ENCODE data around the gene PTTG2.
"Not testable (repeated sequence)": the region's sequence is repeated elsewhere in the genome, so short reads cannot be mapped to it uniquely, and the experiment has no call there.

The PTTG2 gene

DNA sequence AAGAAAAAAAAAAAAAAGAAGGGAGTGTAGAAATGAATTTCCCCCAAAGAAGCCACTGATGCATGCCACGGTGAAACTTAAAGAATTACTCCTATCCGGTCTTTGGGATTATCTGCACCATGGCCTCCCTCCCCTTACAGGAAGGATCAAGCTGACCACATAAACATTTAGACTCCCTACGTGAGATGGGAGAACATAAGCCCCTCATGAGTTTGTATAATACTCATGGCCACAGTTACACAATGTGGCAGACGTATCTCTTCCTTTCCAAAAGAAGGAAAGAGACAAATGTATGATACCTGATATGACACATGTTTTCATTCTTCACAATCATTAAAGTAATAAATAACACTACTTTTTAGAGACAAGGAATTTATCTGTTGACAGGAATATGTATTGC lies 3.3 kb upstream of the PTTG2 start:
- no peak for DNase-seq (ENCODE audit: low read depth)

DNA sequence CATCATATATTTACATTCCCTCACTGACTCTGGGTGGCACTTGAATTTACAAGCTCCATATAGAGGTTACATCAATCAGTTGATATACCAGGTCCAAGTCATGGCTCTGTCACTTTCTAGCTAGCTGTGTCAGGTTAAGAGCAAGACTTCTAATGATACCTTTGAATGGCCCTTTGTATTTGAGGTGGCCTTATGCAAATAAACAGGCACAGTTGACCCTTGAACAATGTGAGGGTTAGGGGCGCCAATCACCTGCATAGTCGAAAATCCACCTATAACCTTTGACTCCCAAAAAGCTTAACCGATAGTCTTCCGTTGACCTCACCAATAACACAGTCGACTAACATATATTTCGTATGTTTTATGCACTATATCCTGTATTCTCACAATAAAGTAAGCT lies 1.3 kb upstream of the PTTG2 start:
- DNase-seq (ENCODE audit: low read depth) = no peak

DNA sequence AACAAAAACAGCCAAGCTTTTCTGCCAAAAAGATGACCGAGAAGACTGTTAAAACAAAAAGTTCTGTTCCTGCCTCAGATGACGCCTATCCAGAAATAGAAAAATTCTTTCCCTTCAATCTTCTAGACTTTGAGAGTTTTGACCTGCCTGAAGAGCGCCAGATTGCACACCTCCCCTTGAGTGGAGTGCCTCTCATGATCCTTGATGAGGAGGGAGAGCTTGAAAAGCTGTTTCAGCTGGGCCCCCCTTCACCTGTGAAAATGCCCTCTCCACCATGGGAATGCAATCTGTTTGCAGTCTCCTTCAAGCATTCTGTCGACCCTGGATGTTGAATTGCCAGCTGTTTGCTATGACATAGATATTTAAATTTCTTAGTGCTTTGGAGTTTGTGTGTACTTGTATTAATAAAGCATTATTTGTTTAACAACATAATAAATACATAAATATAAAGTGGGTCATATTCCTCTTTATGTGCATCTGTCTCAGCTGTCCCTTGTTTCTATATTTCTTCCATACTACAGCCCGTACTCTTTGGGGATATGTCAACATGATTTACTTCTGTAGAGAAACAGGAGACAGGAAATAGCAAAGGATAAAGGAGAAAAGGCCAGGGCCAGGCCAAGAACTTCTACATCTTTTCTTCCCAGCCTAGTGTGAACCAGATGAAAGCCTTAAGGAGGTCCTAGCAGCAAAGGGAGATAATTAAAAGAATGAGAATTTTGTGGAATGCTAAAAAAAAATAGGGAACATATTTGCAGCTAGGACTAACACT lies 667 bp downstream of the PTTG2 start:
- no peak for DNase-seq (ENCODE audit: low read depth)

DNA sequence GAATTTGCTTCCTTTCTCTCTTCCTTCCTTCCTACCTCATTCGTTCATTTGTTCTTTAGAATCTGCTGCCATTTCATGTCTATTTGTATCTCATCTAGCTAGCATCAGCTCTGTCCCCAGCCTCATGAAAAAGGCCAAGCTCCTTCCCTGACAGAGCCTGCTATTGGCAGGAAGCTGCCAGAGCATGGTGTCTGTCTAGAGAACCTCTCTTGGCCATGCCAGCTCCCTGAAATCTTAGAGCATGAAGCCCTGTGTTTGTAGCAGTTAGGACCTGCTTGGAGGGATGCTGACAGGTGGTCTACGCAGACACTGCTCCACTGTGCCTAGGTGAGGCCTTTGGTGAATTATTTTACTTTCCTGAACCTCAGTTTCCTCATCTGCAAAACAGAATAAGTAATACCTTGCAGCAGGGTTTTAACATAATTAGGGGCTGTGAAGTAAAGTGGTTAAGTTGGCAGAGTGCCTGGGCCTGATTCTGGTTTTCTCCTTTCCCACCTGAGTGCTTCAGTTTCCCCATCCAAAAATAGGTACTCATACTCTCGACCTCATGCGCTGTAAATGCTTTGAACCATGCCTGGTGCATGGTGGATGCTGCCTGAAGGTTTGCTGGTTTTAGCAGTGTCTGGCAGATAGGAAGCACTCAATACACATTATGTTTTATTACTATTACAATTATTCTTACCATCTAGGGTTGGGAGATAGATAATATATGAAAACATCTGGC lies 4.7 kb downstream of the PTTG2 start:
- DNase-seq (ENCODE audit: low read depth) = no peak

DNA sequence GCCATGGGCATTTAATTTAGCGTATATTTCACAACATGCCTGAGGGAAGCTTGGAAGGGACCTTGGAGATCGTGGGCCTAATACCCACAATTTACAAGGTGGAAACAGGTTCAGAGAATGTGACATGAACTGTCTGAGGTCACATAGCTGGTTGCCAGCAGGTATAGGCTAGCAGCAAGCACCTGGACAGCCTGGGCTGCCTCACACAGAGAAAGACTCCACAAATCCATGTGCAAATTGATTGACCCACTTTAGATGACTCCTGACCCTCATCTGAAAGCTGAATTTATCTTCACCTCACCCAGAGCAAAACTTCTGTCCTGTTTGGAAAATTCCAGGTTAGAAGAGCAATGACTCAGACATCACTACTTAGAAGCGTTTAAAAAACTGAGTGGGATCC lies 5.8 kb downstream of the PTTG2 start:
- DNase-seq (ENCODE audit: low read depth) = no peak

DNA sequence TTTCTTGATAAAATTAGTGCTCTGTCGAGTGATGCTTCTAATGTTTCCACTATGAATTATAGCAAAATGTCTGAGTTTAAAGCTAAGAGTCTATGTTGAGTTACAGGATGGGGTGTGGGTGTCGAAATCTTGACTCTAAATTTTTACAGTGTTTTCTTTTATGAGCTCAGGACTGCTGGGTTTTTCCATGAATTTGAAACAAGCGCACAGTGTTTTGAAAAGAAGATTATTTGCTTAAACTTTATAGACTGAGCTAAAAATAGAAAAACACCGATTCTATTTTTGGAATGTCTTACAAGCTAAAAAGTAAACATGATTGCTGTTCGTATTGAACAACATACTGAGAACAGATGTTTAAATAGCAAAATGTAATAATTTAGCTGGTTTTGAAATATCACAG lies 7.5 kb downstream of the PTTG2 start:
- peak; percentile 27 for DNase-seq (ENCODE audit: low read depth)

DNA sequence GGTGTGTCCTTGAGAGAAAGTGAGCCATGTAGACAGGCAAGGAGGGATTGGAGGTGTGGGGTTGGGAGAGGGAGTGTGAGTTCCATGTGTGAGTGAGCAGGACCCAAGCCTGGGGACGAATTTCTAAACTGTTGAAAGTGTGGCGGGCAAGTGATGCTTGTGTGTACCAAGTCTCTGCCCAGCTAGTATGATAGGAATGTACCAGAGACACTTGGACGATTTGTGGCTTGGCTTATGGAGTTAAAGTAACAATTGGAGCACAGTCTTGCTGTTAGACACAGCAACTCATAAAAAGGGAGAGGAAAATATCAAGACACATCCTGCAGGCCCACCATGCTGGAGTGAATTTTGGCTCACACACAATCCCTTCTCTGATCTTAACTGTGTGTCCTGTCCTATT lies 8.5 kb downstream of the PTTG2 start:
- DNase-seq (ENCODE audit: low read depth) = peak; percentile 15

DNA sequence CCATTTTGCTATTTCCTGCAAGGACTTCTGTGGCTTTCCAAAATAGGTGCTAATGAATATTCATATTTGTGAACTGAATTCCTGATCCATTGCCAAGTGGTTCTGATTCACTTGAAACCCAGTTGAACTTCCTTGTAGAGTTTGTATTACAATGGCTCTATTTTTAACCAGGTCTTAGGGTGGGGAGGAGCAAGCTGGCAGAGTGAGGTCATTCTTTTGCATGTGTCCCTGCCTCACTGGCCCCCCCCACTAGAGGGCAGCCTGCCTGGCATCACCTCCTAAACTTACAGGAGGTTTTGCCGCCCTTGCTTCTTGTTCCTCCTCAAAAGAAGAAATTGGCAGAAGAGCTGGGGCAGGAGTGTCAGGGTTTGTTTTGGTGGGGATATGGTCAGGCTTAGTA lies 10.5 kb downstream of the PTTG2 start:
- peak; percentile 55 for DNase-seq (ENCODE audit: low read depth)

DNA sequence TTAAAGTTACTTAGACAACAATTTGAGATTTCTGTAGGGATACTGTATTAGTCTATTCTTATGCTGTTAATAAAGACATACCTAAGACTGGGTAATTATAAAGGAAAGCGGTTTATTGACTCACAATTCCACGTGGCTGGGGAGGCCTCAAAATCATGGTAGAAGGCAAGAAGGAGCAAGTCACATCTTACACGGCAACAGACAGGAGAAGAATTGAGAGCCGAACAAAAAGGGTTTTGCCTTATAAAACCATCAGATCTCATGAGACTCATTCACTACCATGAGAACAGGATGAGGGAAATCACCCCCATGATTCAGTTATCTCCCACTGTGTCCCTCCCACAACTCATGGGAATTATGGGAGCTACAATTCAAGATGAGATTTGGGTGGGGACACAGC lies 11.0 kb downstream of the PTTG2 start:
- no peak for DNase-seq (ENCODE audit: low read depth)

DNA sequence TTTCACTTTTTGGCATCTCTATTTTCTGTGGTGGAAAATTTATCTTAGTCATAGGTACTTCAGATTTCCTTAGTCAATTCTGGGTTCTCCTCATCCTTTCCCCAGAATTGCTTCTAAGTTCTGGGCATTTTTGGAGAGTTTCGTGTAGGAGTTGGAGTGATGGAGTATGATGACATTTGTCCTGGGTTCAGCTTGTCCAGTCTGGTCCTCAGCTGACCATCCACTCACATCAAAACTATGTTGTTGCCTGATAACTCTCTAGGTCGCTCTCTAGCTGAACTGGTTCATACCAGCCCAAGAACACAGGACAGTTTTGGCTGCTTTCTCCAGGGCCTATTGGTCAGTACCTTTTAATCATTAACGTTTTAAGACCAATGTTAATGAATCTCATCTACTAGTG lies 13.2 kb downstream of the PTTG2 start:
- DNase-seq (ENCODE audit: low read depth) = no peak

DNA sequence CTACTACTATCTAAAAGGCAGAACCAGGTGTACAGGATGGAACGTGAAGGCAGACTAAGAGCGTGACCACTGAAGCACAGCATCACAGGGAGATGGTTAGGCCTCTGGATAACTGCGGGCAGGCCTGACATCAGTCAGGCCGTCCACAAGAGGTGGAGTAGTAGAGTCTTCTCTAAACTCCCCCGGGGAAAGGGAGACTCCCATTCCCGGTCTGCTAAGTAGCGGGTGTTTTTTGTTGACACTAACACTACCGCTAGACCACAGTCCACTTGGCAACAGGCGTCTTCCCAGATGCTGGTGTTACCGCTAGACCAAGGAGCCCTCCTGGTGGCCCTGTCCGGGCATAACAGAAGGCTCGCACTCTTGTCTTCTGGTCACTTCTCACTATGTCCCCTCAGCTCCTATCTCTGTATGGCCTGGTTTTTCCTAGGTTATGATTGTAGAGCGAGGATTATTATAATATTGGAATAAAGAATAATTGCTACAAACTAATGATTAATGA lies 15.2 kb downstream of the PTTG2 start:
- DNase-seq (ENCODE audit: low read depth) = not testable (repeated sequence)

DNA sequence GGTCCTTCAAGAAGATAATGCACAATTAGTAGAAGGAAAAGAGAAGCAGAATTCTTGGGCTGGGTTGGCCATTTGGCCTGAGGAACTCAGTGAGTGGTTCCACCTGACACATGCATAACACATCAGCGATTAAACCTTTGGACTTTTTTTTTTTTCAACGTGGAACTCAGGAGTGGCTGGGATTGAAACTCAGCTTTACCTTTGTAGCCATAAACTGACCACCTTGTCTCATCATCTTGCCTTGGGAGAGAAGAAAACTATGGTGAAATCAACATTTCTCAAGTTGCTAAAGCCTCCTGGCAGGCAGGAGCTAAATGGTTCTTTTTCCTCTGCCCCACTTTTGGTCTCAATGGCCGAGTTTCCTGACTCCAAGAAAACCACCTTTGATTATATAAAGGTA lies 16.3 kb downstream of the PTTG2 start:
- DNase-seq (ENCODE audit: low read depth) = peak; percentile 29

DNA sequence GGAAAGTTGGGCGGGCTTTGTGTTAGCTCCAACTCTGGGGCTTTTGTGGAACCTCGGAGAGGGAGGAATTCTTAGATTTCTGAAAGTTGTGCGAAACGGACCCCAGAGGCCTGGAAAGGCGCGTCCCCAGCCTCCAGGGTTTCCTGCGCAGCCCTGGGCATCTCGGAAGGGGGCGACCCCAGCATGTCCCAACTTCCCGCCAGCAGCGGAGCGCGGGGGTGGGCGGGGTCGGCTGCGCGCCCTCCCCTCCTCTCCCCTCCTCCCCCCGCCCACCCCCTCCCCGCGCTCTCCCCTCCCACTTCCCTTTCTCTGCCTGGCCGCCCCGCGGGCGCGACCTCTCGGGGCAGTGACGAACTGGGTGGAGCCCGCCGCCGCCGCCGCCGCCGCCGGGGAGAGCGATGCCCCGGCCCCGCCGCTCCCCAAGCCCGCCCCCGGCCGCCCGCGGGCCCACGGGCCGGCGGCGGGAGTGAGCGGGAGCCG lies 16.8 kb downstream of the PTTG2 start:
- DNase-seq (ENCODE audit: low read depth) = peak; percentile 49

DNA sequence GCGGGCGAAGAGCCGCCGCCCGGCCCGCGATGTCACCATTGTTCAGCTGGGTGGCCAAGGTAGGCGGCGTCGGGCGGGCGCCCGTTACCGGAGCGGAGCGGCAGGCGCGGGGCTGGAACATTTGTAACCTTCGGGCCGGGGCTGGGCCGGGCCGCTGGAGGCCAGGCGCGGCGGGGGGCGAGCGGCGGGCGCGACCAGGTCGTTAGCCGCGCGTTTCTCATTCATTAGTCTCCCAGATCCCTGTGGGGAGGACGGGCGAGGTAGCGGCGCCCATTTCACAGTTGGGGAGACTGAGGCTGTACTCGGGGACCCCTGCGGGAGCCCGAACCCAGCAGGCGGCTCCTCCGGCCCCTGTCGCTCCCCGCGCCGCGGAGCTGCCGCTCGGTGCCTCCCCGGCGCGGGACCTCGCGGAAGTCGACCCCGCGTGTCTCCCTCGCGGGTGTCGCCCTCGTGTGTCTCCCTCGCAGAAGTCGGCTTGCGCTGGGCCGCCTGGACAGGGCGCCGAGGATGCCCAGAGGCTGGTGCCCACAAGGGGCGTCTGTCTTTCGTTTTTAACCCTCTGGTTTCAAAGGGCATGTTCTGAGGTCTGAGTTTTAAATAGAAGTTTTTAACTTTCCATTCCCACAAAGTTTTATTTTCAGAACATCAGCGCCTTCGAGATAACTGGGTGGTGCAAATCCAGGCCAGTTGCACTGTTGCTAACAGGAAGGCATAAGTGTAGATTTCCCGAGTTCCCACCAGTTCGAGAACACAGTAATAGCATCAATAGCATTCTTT lies 17.5 kb downstream of the PTTG2 start:
- peak; percentile 70 for DNase-seq (ENCODE audit: low read depth)

DNA sequence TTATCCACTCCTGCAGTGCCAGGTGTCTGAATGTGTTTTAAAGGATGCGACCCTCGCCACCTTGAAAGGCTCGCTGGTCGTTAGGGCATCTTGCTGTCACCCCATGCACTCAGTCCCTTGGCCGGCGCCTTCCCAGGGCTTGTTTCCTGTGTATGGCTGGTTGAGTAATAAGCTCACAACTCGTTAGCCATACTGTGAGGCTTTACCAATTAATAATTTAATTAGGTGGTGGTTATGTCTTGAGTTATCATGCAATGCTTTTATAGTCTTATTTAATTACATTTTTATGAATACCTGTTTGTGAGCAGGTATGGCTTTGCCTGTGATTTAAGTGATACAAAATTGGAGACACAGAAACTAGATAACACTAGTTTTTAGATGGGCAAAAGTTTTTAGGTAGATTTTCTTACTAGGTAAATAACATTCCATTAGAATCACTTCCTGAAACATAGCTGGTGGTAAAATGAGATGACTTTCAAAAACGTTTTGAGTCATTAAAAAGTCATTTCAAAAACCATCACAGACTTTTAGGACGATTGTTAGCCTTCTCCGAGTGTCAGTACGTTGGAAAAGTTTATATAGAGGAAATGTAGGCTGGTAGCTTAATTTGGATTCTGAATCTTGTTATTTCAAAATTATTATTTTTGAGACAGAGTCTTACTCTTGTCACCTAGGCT lies 18.2 kb downstream of the PTTG2 start:
- DNase-seq (ENCODE audit: low read depth) = no peak

DNA sequence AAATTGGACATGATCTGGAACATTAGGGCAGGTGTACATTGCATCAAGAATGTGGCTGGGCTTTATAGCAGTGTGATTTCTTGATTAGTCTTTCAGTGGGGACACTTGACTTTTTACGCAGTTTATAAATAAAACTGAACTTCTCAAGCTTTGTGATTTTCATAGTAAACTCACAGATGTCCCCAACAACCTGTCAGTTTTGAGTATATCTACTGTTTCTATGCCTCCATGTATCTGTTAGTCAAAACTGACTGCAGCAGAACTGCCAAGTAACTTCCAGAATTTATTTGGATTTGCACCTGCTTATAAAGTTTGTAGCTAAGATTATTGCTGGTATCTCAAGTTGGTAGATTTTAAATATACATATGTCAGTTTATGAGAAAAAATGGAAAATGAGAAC lies 20.0 kb downstream of the PTTG2 start:
- no peak for DNase-seq (ENCODE audit: low read depth)

DNA sequence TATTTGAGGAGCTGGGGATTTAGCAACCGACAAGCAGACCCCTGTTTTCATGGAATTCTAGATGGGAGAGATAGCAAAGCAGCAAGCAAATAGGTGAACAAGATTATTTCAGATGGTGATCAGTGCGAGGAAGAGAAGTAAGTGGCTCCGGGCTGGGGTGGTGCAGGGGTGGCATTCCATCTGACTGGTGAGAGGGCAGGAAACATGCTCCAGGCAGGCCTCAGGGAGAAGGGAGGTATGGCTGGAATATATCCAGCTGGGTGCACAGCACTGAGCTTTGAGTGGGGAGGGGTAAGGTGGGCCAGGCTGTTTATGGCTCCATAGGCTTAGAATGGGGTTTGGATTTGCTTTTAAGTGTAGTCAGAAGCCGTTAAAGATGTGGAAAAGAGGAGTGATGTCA lies 21.2 kb downstream of the PTTG2 start:
- no peak for DNase-seq (ENCODE audit: low read depth)

DNA sequence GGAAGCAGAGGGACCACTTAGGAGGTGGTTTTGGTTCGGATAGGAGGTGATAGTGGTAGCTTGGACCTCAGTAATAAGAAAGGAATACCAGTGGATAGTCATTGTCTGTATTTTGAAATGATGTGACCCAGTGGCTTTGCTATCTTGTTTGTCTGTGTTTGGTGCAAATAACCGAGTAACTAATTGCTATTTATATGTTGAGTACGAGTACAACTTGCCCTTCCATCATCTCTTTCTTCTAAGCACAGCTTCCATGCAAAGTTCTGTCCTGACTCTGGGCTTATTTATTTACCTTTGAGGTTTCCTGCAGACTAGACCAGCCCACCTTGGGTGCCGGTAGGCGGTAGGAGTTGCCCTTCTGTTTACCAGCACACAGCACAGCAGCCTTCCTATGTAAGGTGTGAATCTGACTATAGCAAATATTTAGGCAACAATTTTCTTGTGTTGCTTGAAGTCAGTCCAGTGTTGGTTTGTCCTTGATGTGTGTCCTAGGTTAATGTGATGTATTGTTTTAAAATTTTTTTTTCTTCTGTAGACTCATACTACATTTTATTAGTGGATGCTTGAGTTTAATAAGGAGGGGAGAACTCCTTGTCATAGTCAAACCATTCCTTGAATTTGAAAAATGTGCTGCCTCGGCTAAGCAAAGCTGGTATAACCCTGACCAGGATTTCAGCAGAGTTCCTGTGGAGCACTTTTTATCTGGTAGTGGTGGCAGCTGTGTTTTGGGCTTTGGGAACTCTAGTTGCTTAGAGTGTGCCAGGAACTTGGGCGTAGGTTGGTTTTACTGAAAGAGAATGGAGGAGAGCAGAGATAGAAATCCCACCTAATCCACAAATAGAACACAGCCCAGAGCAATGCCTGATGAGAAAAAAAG lies 21.9 kb downstream of the PTTG2 start:
- DNase-seq (ENCODE audit: low read depth) = peak; percentile 55

DNA sequence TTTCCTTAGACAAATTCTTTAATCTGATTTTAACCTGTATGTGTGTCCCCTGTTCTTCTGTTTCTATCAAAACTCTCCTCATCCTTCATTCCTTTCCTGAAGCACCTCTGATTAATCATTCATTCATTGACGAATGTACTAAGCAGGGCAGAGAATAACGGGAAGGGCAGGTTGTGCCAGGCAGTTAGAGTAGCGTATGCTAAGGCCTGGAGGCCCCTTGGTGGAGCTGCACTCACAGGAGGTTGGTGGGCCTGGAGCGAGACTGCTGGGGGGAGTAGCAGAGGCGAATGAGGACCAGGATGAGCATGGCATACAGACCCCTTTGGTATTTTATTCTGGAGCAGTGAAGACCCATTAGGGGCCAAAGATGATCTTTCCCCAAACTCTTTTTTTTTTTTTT lies 22.5 kb downstream of the PTTG2 start:
- no peak for DNase-seq (ENCODE audit: low read depth)

DNA sequence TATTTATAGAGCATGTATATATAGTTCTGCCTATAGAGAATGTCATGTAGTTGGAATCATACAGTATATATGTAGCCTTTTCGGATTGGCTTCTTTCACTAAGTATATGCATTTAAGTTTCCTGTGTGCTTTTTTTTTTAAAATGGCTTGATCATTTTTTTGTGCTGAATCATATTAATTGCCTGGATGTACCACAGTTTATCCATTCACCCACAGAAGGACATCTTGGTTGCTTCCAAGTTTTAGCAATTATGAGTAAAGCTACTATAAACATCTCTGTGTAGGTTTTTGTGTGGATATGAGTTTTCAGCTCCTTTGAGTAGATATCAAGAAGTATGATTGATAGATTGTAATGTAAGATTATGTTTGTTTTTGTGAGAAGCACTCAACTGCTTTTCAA lies 23.8 kb downstream of the PTTG2 start:
- peak; percentile 9 for DNase-seq (ENCODE audit: low read depth)

DNA sequence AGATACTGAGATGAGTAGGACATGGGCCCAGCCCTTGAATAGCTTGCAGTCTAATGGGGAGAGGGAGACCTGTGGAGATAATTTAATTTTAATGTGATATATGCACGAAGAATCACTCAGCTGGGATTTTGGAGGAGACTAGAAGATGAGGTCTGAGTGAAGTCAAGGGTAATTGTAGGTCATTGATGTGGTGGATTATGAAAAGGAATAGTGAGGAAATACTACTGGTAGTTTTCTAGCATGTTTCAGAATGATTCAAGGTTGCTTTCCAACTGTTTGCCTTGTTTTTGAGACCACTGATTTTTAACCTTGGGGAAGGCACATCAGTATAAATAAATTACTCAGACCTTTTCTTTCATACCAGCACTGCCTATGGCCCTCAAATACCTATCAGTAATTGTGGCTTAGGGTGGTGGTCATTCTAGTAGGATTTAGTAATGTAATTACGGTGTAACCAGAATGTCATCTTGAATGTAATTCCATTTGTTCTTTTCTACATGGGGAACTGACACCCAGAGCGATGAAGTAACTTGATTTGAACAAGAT lies 25.6 kb downstream of the PTTG2 start:
- no peak for DNase-seq (ENCODE audit: low read depth)
